Cardiac muscle cell (in vitro differentiated cells and primary cell): ENCODE data around the gene FAM193B. TPM values are rescaled to one million over a fixed set of nuclear protein-coding genes. Genes with fewer than 3 reads are reported as not detected.
A peak's percentile ranks its signal among the peaks of the same experiment; 100 is the strongest.

Experiments used
- DNase-seq, 2 donors: peaks; one replicate each; pipeline versions ENCODE4 v3.0.0 to v3.0.0-alpha.2; 2010 to 2017; ENCODE audit warnings: low read depth in 1 of 2, low spot score in 1 of 2
- H3K27ac ChIP-seq: fragments of 200-600 bp; sonication (generic); 2 replicates; pipeline ENCODE4 v1.5.1; 2016
- H3K27me3 ChIP-seq: fragments of 200-600 bp; sonication (generic); 2 replicates; pipeline ENCODE4 v1.6.0; 2016; ENCODE audit warnings: control low read depth
- H3K36me3 ChIP-seq: fragments of 200-600 bp; sonication (generic); 2 replicates; pipeline ENCODE4 v1.5.1; 2016; ENCODE audit warnings: control low read depth
- H3K4me1 ChIP-seq: fragments of 200-600 bp; sonication (generic); 2 replicates; pipeline ENCODE4 v1.8.1; 2017; ENCODE audit warnings: low read depth, mild to moderate bottlenecking, mixed run types
- H3K4me3 ChIP-seq: fragments of 200-600 bp; sonication (generic); 2 replicates; pipeline ENCODE4 v1.5.1; 2016; ENCODE audit warnings: mild to moderate bottlenecking
- H3K9me3 ChIP-seq: fragments of 200-600 bp; sonication (generic); 2 replicates; pipeline ENCODE4 v1.5.1; 2017; ENCODE audit warnings: low read depth, mild to moderate bottlenecking, control low read depth
- polyA plus RNA-seq: library from polyadenylated mRNA; unstranded; fragments of >200 nt; fragmentation: Nextera tagmentation; extraction: Ambion mirVana; gene quantifications from 2 replicates; pipeline ENCODE4 v1.2.1, GENCODE V29; 2016
- total RNA-seq: library from RNA; depleted of rRNA; stranded (reverse); fragments of >200 nt; gene quantifications from 2 replicates; pipeline ENCODE4 v1.2.3, GENCODE V29; 2016
- TF ChIP-seq, protein P1 (sequence below): IDR thresholded peaks from 2 replicates; pipeline ENCODE4 v1.5.1; 2012; ENCODE audit warnings: low read depth, mild to moderate bottlenecking, low read length

Gene FAM193B
- total and polyA plus RNA-seq, 2 experiments from 2014 or later: 67.4 to 80.9 TPM

- TF ChIP-seq, protein P1, sequence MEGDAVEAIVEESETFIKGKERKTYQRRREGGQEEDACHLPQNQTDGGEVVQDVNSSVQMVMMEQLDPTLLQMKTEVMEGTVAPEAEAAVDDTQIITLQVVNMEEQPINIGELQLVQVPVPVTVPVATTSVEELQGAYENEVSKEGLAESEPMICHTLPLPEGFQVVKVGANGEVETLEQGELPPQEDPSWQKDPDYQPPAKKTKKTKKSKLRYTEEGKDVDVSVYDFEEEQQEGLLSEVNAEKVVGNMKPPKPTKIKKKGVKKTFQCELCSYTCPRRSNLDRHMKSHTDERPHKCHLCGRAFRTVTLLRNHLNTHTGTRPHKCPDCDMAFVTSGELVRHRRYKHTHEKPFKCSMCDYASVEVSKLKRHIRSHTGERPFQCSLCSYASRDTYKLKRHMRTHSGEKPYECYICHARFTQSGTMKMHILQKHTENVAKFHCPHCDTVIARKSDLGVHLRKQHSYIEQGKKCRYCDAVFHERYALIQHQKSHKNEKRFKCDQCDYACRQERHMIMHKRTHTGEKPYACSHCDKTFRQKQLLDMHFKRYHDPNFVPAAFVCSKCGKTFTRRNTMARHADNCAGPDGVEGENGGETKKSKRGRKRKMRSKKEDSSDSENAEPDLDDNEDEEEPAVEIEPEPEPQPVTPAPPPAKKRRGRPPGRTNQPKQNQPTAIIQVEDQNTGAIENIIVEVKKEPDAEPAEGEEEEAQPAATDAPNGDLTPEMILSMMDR: no peak
- no peak for DNase-seq
- H3K27me3 ChIP-seq: no peaks in the 10 kb centered on the region
- H3K36me3 ChIP-seq: peaks cover 16% of the 10 kb centered on the region
- peaks cover 5% of the 10 kb centered on the region for H3K4me1 ChIP-seq
- H3K9me3 ChIP-seq: no peaks in the 10 kb centered on the region
- no peak overlapping the region for H3K27ac ChIP-seq
- no peak overlapping the region for H3K4me3 ChIP-seq
These were observed 41.8 kb upstream of the FAM193B start for GRCh38 chr5:177595991-177596774.

DNA sequence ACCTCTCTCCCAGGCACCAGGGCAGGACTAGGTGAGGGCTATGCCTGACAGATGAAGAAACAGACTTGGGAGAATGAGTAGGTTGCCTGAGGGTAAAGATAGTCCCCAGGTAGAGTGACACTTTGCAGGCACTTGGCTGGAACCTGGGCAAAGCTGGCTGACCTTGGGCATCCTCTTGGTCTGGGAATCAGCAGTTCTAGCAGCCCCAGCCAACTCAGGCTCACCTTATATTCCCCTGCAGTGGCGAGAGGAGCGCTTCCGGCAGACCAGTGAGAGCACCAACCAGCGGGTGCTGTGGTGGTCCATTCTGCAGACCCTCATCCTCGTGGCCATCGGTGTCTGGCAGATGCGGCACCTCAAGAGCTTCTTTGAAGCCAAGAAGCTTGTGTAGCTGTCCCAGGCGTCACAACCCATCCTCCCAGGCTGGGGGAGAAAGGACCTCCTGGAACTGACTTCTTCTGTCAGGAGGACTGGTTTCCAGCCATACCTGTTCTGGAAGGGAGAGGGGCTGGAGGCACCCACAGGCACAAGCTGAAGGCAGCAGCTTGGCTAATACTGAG is 40.7 kb upstream of the FAM193B start:
- Histone ChIP-seq H3K9me3 (no peaks in the 10 kb centered on the region), H3K4me1 (no peaks in the 10 kb centered on the region), H3K27me3 (peaks cover 9% of the 10 kb centered on the region), H3K36me3 (peaks cover 16% of the 10 kb centered on the region), H3K4me3 (no peak overlapping the region), H3K27ac (no peak overlapping the region)
- TF ChIP-seq, protein P1: no peak
- no peak for DNase-seq

GRCh38 chr5:177594071-177594470 is 39.7 kb upstream of the FAM193B start:
- Histone ChIP-seq H3K4me3 (no peak overlapping the region), H3K27ac (no peak overlapping the region), H3K36me3 (peaks cover 16% of the 10 kb centered on the region), H3K4me1 (no peaks in the 10 kb centered on the region), H3K9me3 (no peaks in the 10 kb centered on the region), H3K27me3 (peaks cover 17% of the 10 kb centered on the region)
- no peak for DNase-seq
- TF ChIP-seq, protein P1: no peak

- no peak overlapping the region for H3K4me3 ChIP-seq
- DNase-seq: no peak
- H3K9me3 ChIP-seq: no peaks in the 10 kb centered on the region
- peaks cover 16% of the 10 kb centered on the region for H3K36me3 ChIP-seq
- peaks cover 21% of the 10 kb centered on the region for H3K27me3 ChIP-seq
- TF ChIP-seq, protein P1: no peak
- H3K4me1 ChIP-seq: no peaks in the 10 kb centered on the region
- no peak overlapping the region for H3K27ac ChIP-seq
These were observed 39.1 kb upstream of the FAM193B start for GRCh38 chr5:177593511-177593910.

GRCh38 chr5:177592905-177593304 is 38.5 kb upstream of the FAM193B start:
- Histone ChIP-seq H3K27ac (peak overlapping the region; percentile 80), H3K4me1 (no peaks in the 10 kb centered on the region), H3K36me3 (peaks cover 16% of the 10 kb centered on the region), H3K9me3 (no peaks in the 10 kb centered on the region), H3K4me3 (peak overlapping the region; percentile 82), H3K27me3 (peaks cover 24% of the 10 kb centered on the region)
- TF ChIP-seq, protein P1: no peak
- DNase-seq: no peak
